ENCODE data around the gene ENTR1.

Gene ENTR1

DNA sequence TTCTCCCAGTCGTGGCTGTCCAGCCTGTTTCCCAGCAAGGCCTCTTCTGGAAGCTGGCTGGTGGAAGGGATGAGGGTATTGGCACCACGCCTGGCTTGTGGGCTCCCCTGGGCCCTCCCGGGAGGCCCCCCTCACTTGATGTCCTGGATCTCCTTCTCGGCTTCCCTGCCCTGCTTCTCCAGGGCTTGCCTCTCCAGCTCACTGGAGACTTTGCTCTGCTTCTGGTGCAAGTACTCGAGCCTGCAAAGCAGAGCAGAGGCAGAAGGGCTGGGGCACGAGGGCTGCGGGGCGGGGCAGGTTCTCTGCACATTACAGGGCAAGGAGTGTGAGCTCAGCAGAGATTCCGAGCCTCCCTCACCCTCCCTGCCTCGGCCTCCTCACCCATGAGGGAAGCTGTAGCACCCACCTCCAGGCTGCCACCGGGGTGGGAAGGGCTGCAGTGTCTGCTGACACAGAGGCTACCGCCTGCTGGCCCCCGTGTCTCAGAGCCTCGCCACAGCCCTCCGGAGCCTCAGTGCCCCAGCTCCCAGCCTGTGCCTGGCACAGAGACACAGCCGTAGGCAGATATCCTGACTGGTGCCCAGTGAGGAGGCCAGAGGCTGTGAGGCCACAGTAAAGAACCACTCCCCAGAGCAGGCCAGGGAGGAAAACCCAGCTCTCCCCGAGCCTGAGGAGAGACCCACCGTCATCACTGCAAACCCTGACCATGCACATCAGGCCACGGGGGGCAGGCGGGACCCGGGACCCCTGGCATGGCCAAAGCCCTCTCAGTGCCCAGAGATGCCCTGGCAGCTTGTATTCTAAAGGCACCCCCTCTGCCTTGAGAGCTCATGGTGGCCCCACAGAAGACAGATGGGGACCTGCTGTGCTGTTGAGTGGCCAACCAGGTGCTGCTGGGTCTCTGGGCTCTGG, 17.6 kb downstream of the ENTR1 start:
- TF ChIP-seq CTCF (IDR thresholded peaks at IDR 0.05; ENCODE audit: low read depth, low read length, missing control alignments), result no peak
- DNase-seq (ENCODE audit: low read depth), result no peak
- no peak overlapping the region for H3K4me3 ChIP-seq (ENCODE audit: low read depth, low read length)

DNA sequence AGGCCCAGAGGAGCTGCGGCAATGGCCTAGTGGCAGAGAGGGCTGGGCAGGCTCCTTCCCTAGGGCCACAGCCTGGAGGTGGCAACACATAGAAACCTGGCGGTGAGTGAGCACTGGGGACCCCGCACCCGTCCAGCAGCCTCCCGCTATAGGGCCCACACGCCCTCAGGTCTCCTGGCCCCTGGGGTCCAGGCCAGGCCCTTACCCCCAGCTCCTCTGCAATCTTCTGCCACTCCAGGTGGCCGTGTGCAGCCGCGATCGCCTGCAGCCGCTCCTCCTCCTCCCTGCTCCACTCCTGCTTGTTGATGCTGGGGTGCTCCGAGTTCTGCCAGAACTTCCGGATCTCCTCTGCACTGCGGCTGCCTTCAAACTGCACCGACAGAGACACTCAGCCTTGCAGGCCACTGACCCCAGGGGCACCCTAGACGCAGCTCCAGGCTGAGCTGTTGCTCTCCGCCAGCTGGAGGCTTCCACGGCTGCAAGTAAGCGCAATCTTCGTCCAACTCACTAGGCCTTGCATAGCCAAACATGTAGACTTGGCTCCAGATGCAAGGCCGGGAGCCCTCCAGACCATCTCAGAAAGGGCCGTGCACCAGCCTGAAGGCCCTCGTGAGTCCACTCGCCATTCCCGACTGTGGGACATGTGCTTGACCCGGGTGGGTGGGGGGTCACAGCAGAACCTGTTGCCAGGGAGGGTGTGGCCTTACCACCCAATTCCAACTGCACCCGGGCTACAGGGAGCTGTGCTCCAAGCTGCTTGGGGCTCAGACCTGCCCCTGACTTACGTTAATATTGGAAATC, 18.5 kb downstream of the ENTR1 start:
- H3K4me3 ChIP-seq (ENCODE audit: low read depth, low read length), result no peak overlapping the region
- DNase-seq (ENCODE audit: low read depth), result no peak
- TF ChIP-seq CTCF (IDR thresholded peaks at IDR 0.05; ENCODE audit: low read depth, low read length, missing control alignments), result no peak

- DNase-seq (ENCODE audit: low read depth), result no peak
- no peak overlapping the region for H3K4me3 ChIP-seq (ENCODE audit: low read depth, low read length)
These were observed 21.0 kb downstream of the ENTR1 start for GRCh38 chr9:136389396-136389795.

GRCh38 chr9:136387217-136387616, 23.2 kb downstream of the ENTR1 start:
- no peak for DNase-seq (ENCODE audit: low read depth)
- TF ChIP-seq CTCF (IDR thresholded peaks at IDR 0.05; ENCODE audit: low read depth, low read length, missing control alignments), result no peak
- no peak overlapping the region for H3K4me3 ChIP-seq (ENCODE audit: low read depth, low read length)

More at GRCh38 chr9:136389396-136389795, 21.0 kb downstream of the ENTR1 start:
- TF ChIP-seq CTCF (IDR thresholded peaks at IDR 0.05; ENCODE audit: low read depth, low read length, missing control alignments), result no peak

- no peak for DNase-seq (ENCODE audit: low read depth)
- TF ChIP-seq CTCF (IDR thresholded peaks at IDR 0.05; ENCODE audit: low read depth, low read length, missing control alignments), result no peak
- H3K4me3 ChIP-seq (ENCODE audit: low read depth, low read length), result no peak overlapping the region
These were observed 24.4 kb downstream of the ENTR1 start for GRCh38 chr9:136386018-136386417.

DNA sequence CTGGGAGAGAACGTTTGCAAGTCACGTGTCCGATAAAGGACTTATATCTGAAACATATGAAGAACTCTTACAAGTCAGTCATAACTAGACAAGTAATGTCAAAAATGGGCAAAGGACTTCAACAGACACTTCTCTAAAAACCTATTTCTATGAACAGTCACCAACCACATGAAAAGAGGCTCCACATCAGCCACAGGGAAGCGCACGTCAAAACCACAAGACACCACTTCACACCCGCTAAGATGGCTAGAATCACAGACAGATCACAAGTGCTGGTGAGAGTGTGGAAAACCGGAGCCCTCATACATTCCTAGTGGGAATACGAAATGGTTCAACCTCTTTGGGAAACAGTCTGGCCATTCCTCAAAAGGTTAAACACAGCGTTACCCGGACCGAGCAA, 25.4 kb downstream of the ENTR1 start:
- no peak overlapping the region for H3K4me3 ChIP-seq (ENCODE audit: low read depth, low read length)
- DNase-seq (ENCODE audit: low read depth), result no peak

More for the DNA sequence above, 25.4 kb downstream of the ENTR1 start:
- no peak for TF ChIP-seq CTCF (IDR thresholded peaks at IDR 0.05; ENCODE audit: low read depth, low read length, missing control alignments)

Measured in GM12864 (cell line).